C4-2B (cell line): Measurements from ENCODE around the gene IDUA.

Source experiments
- H3K27ac ChIP-seq: fragments of 450-650 bp; 2 replicates; pipeline ENCODE4 v1.5.1; 2017
- CTCF ChIP-seq: fragments of 450-650 bp; conservative IDR thresholded peaks from 2 replicates; pipeline ENCODE4 v1.5.1; 2017; ENCODE audit warnings: mild to moderate bottlenecking
- ZFX ChIP-seq: fragments of 450-650 bp; IDR thresholded peaks from 2 replicates; pipeline ENCODE4 v1.6.1; 2017

IDUA gene

DNA sequence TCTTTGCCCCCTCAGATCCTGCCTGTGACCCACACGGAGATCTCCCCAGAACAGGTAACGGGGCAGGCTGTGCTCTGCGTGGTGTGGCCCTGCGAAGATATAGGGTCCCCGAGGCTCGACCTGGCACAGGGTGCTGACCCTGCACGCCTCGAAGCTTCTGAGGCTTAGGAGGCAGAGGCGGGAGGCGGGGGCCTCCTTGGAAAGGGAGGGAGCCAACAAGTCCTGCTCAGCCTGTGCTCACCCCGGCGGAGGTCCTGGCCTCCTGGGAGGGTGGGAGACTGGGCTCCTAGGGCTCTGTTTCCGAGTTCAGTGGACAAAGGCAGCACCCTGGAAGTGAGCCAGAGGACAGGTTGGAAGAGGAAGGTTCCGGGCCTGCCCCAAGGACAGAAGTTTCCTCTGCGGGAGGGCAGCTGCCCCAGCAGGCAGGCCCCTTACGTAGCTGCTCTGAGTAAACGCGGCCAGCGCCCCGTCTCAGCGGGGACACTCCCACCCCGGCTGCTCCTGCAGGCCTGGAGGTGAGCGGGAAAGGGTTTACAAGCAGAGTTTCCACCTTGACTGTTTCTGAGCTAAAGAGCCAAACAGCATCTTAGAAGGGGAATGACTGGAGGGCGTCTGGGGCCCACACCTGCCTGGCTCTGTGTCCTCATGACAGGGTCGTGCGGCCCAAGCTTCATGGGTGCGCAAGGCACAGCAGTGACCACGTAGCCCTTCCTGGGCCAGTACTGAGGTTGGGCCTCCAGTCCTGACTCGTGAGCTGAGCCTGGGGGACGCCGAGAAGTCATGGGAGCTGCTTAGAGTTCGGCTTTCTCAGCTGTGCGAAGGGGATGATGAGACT is 38.5 kb upstream of the IDUA start:
- H3K27ac ChIP-seq, result no peak overlapping the region
- no peak for TF ChIP-seq CTCF

- TF ChIP-seq ZFX (no peak), CTCF (no peak)
- no peak overlapping the region for H3K27ac ChIP-seq
Measured at GRCh38 chr4:948936-949300, 37.9 kb upstream of the IDUA start.

- H3K27ac ChIP-seq, result no peak overlapping the region
- TF ChIP-seq ZFX (no peak), CTCF (no peak)
Measured at GRCh38 chr4:949656-950055, 37.2 kb upstream of the IDUA start.

DNA sequence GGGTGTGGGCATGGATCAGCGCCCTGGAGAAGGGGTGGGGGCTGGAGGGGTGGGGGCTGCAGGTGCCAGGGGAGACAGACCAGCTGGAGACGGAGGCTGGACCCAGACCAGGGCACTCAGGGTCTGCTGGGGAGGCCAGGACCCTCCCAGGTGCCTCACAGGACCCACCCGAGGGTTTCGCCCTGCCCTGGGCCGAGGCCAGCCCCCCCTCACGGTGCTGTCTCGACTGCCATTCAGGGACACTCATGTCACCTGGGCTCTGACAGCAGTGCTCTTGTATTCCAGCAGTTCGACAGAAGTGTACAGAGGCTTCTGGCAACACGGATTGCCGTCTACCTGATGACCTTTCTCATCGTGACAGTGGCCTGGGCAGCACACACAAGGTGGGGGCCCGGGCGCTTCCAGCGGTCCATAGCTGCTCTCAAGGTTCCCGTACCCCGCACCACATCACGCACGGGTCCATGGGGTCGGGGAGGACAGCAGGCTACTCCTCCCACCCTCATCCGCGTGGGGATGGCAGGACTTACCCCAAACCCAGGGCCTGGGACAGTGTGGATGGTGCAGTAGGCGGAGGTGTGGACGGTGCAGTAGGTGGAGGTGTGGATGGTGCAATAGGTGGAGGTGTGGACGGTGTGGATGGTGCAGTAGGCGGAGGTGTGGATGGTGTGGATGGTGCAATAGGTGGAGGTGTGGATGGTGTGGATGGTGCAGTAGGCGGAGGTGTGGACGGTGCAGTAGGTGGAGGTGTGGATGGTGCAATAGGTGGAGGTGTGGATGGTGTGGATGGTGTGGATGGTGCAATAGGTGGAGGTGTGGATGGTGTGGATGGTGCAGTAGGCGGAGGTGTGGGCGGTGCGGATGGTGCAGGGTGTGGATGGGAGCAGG is 36.5 kb upstream of the IDUA start:
- H3K27ac ChIP-seq, result no peak overlapping the region
- no peak for TF ChIP-seq ZFX
- TF ChIP-seq CTCF, result no peak

GRCh38 chr4:951186-951585 is 35.7 kb upstream of the IDUA start:
- no peak overlapping the region for H3K27ac ChIP-seq
- TF ChIP-seq CTCF, result no peak
- TF ChIP-seq ZFX, result no peak

GRCh38 chr4:951594-952468 is 35.0 kb upstream of the IDUA start:
- TF ChIP-seq CTCF (no peak), ZFX (no peak)
- no peak overlapping the region for H3K27ac ChIP-seq
